HG02870 (cell line): ENCODE measurements around the gene ZNF862.
"Not testable (repeated sequence)": the region's sequence is repeated elsewhere in the genome, so short reads cannot be mapped to it uniquely, and the experiment has no call there.

Experiments
- ATAC-seq: cut with Tn5 transposase; IDR thresholded peaks from one replicate; pipeline ENCODE4 v1.9.1; 2021; ENCODE audit warnings: mild to moderate bottlenecking, moderate library complexity; ENCODE audit not compliant: unreplicated experiment

ZNF862 gene

DNA sequence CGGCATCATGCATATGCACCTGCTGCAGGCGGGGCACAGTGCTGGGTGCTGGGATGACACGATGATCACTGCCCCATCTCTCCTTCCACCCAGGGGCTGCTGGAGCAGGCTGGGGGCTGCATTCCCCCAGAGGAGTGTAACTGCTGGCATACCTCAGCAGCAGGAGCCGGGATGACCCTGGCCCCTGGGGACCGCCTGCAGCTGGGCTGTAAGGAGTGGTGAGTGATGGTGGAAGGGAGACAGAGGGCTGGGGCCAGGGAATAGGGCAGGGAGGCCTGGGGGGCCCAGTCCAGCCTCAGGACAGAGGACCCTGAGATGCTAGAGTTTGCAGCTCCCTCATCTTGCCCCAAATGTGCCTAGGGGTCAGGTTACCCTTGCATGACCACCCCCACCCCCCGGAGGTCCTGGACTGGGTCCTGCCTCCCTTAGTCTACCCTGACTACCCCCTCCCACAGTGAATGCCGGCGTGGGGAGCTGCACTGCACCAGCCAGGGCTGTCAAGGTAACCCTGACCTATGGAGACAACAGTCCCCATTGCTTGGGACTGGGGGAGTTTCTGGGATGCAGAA lies 14.5 kb upstream of the ZNF862 start:
- ATAC-seq, result no peak

DNA sequence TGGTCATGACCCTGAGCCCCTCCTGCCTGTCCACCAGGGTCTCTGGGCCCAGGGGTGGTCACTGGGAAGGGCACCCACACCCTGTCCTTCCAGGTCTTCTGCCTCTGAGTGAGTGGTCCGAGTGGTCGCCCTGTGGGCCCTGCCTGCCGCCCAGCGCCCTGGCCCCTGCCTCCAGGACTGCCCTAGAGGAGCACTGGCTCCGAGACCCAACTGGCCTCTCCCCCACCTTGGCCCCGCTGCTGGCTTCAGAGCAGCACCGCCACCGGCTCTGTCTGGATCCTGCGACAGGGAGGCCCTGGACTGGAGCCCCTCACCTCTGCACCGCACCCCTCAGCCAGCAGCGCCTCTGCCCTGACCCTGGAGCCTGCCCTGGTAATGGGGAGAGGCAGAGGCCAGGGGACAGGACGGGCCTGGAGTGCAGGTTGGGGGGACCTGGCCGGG lies 13.9 kb upstream of the ZNF862 start:
- ATAC-seq, result no peak

DNA sequence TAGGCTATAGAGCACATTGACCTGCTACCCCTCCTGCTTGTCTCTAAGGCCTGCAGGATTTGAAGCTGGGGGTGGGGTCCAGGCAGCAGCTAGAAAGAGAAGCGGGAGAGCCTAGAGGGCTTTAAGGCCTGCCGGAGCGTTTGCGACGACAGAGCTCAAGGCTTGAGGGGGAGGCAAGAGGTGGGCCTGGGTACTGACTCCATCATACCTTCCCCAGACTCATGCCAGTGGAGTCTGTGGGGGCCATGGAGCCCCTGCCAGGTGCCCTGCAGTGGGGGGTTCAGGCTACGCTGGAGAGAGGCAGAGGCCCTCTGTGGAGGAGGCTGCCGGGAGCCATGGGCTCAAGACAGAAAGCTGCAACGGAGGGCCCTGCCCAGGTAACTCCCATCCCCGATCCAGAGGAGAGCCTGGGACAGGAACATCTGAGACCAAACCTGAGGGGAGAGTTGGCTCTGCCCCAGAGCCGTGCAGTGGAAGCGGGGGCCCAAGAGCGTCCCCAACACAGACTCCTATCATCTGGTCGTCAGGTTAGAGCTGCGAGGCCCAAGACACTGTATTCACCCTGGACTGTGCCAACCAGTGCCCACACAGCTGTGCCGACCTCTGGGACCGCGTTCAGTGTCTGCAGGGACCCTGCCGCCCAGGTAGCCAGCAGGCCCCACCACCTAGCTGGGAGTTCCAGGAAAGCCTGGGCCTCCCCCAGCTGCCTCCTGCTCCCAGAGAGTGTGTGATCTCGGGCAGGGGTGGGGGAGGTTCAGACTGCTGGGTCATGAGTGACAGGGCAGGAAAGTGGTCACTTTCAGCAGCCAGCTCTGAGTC lies 13.2 kb upstream of the ZNF862 start:
- no peak for ATAC-seq

DNA sequence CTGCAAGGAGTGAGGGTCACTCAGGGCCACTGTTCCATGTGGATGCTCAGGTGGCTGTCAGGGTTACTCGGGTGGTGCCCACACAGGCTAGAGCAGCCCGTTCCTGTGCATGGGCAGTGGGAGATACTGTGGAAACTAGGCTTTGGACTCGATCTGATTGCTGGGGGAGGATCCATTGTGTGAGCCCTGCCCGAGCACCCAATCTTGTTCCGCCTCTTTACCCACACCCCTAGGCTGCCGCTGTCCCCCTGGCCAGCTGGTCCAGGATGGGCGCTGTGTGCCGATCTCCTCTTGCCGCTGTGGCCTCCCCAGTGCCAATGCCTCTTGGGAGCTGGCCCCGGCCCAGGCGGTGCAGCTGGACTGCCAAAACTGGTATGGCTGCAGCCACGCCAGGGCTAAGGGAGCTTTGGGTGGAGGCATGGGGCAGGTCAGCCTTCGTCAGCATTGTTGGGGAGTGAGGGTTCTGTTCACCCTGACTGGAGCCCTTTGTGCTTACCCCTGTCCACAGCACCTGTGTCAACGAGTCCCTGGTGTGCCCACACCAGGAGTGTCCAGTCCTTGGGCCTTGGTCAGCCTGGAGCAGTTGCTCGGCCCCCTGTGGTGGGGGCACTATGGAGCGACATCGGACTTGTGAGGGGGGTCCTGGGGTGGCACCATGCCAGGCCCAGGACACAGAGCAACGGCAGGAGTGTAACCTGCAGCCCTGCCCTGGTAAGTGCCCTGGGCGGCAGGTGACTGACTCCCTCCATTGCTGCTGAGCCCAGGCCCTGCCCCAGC lies 12.4 kb upstream of the ZNF862 start:
- ATAC-seq, result no peak

DNA sequence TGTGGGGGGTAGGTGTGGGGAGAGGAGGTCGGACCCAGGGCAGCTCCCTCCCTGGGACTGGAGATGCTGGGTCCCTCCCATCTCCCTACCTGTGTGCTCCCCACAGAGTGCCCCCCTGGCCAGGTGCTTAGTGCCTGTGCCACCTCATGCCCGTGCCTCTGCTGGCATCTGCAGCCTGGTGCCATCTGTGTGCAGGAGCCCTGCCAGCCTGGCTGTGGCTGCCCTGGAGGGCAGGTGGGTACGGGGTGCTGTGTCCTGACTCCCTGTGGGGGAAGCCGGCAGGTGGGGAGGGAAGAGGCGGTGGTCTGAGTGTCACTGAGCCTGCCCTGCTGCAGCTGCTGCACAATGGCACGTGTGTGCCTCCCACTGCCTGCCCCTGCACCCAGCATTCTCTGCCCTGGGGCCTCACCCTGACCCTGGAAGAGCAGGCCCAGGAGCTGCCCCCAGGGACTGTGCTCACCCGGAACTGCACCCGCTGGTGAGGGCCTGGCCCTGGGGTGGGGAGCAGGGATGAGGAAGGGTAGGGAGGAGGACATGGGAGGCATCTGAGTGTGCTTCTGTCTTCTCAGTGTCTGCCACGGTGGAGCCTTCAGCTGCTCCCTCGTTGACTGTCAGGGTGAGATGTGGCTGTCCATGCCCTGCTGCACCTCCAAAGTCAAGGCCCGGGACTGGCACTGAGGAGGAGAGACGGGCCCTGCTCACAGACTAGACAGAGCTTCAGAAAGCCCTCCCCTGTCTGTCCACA lies 11.7 kb upstream of the ZNF862 start:
- ATAC-seq, result no peak

DNA sequence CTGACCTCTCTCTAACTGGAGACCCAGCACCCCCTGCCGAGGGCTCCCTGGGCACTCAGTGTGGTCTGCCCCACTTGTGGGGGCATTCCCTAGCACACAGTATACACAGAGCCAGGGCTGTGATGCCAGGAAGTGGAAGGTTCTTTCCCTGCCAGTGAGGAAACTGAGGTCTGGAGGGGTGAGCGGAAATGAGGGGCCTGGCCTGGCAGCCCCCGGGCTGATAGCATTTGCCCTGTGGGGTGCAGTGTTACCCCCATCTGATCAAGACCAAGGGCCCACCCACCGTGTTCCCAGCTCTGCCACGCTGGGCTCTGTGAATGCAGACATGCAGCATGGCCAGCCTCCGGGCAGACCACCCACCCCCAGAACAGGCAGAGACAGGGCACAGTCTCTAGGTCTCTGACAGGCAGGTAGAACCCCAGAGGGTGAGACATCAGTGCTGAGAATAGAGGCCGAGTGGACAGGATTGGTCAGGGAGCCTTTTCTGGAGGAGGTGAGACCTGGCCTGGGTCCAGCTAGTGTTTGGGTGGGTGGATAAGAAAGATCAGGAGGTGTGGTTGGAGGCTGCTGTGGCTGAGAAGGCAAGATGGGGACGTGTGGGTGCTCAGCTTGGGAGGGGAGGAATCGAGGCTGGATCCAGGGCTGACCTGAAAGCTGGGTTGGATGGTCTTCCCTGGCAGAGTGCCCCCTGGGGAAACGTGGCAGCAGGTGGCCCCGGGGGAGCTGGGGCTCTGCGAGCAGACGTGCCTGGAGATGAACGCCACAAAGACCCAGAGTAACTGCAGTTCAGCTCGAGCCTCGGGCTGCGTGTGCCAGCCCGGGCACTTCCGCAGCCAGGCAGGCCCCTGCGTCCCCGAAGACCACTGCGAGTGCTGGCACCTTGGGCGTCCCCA lies 10.8 kb upstream of the ZNF862 start:
- no peak for ATAC-seq

DNA sequence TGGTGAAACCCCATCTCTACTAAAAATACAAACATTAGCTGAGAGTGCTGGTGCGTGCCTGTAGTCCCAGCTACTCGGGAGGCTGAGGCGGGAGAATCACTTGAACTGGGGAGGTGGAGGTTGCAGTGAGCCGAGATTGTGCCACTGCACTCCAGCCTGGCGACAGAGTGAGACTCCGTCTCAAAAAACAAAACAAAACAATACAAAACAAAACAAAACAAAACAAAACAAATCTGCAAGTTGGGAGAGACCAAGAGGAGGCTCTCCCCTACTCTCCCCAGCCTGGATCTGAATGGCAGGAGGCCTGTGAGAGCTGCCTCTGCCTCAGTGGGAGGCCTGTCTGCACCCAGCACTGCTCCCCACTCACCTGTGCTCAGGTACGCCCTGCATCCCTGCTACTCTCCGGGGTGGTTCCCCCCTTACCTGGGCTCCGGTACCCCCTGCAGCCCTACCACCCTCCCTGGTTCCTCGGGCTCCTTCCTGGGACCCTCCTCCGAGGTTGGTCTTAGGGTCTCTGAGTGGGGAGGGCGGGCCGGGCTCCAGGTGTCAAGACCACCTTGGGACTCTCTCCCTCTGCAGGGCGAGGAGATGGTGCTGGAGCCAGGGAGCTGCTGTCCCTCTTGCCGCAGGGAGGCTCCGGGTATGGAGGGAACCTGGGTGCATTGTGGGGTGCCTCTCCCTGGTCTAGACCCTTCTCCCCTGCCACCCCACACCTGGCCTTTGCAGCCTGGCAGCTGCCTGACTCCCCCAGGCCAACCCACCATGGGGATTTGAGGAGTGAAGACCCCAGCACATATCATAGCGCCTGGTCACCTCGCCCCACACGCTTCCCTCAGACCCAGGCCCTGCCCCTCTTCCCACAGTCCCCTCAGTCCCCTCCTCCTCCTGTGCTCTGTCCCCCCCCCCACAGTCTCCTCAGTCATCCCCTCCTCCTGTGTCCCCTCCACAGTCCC lies 9.5 kb upstream of the ZNF862 start:
- ATAC-seq, result no peak

DNA sequence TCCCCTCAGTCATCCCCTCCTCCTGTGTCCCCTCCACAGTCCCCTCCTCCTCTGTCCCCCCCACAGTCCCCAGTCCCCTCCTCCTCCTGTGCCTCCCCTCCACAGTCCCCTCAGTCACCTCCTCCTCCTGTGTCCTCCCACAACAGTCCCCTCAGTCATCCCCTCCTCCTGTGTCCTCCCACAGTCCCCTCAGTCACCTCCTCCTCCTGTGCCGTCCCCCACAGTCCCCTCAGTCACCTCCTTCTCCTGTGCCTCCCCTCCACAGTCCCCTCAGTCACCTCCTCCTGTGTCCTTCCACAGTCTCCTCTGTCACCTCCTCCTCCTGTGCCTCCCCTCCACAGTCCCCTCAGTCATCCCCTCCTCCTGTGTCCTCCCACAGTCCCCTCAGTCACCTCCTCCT lies 7.6 kb upstream of the ZNF862 start:
- ATAC-seq, result not testable (repeated sequence)

DNA sequence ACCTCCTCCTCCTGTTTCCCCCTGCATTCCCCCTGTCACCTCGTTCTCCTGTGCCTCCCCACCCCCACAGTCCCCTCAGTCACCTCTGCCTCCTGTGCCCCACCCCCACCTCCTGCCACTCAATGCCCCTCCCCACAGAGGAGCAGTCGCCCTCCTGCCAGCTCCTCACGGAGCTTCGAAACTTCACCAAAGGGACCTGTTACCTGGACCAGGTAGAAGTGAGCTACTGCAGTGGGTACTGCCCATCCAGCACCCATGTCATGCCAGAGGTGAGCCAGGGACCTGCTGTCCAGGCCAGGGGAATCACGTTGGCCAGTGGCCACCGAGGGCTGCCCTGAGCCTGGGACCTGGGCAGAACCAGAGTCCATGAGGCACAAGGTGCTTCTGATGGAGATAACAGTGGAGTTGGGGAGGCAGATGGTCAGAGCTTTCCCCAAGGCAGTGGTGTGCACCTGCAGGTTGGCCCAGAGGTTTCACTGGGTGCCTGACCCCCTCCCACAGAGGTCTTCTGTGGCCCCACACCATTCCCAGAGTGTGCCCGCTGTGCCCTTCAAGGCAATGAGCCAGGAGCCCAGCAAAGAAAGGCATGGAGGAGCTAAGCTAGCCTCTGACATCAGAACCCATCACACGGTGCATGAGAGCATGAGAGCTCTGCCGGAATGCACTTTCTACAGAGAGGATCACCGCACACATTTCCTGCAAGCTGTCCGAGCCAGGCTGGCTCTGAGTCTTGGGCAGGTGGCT lies 7.0 kb upstream of the ZNF862 start:
- no peak for ATAC-seq

DNA sequence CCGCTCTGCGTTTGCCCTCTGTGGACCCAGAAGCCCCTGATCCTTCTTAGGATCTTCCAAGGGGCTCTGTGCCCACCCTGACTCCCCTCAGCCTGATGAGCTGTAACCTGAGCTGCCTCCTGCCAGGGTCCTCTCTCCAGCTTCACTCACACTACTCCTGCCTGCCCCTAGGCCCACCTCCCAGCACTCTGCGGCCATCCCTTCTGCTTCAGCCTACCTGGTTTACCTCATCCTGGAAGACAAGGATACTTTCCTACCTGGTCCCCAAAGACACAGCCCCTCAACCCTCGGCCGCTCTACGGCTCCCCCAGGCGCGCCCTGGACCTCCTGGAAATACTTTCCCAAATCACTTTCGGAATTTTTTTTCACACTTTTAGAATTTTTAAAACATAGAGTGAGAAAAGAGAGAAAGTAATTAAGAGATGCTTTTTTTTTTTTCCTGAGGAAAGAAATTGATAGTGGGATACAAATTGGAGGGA lies 6.4 kb upstream of the ZNF862 start:
- ATAC-seq, result no peak

DNA sequence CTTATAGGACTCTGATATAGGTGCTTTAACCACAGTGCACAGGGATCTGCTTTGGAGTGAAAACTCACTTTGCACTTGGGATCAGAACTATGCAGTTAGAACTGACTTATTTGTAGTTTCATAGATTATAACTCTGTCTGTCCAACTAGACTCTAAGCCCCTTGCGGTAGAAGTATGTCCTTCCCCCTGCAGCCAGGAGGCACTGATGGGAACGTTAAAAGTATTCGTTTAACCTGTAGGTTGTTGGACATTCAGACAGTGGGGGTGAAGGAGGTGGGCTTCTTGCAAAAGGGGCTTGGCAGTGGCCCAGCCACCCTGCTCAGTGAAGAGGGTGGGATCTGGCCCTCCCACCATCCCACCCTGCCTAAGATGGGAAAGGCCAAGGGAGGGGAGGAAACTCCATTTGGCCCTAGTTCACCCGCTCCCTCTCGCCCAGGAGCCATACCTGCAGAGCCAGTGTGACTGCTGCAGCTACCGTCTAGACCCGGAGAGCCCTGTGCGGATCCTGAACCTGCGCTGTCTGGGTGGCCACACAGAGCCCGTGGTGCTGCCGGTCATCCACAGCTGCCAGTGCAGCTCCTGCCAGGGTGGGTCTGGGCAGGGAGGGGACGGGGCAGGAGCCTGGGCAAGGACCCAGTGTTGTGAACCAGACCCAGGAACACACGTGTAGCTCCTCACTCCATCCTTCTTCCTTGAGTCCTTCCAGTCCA lies 5.7 kb upstream of the ZNF862 start:
- ATAC-seq, result no peak

DNA sequence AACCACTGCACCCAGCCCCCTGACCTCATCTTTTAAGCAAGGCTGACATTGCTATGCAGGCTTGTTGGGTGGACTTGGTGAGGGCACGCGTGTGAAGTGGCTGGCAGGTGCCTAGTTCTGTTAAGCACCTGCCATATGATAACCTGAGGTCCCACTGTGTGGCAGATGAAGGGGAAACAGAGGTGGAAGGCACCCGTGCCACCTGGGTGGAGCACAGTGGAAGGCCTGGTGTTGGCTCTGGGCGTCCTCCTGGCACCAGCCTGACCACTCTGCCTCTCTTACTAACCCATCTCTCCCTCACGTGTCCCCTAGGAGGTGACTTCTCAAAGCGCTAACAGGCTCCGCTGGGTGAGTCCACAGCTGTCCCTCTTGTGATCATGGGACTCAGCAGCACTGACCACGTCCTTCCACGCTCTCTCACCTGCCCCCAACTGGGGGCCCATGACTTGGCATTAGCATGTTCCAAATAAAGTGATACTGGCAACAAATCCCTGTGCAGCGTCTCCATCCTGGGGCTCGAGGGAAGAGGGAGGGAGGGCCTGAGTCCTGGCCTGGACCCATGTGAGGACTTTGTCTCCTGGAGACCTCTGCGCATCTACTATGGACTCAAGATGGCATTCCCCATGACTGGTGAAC lies 4.6 kb upstream of the ZNF862 start:
- no peak for ATAC-seq

DNA sequence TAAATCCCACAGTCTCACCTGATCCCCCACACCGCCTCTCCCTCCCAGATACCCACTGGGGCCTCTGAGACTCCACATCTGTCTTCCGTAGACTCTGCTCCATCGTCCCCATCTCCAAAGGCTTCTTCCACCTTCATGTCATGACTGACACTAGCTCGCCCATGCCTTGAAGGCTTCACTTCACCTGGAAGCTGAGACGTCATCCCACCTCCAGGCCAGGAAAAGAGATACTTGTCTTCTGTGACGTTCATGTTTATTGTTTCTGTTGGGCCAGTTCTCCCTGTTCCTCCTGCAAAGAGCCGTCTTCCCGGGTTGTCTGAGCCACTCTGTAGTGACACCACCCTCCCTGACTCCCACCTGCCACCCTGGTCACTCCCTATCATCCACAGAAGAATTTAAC lies 3.6 kb upstream of the ZNF862 start:
- no peak for ATAC-seq

DNA sequence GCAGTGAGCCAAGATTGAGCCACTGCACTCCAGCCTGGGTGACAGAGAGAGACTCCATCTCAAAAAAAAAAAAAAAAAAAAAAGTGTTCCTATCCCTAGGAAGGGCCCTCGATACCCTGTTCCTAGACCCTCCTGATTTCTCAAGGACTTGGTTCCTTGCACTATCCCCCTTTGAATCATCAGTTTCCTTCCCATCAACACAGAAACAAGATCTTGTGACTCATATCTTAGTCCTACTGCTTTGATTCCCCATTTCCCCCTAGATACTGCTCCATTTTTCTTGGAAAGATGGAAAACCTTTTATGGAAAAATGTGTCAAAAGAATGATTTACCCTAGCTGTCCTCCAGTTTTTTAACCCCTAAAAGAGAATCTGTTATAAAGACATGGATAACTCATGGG lies 1.7 kb upstream of the ZNF862 start:
- ATAC-seq, result no peak

DNA sequence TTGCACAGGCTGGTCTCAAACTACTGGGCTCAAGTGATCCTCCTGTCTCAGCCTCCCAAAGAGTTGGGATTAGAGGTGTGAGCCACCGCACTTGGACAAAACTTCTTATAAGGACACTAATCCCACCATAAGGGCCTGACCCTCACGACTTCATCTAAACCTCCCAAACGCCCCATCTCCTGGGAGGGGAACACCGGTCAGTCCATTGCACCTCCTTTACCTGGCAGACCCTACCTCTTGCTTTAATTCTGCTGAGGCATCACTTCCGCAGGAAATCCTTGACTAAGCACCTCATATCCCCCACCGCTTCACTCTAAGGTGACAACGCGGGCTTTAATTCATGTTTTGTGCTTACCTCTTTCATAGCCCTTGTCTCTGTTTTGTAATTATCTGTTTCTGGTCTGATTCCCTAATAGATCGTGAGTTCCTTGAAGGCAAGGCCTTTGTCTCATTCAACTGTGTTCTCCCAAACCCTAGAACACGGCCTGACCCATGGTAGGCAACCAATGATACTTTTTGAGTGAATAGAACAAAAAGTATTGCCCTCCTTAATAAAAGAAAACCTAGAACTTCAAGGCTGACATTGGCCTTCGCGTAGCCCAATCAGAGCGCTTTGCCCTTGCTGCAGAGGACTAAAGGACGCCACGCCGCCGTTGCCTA lies 481 bp upstream of the ZNF862 start:
- ATAC-seq, result no peak

DNA sequence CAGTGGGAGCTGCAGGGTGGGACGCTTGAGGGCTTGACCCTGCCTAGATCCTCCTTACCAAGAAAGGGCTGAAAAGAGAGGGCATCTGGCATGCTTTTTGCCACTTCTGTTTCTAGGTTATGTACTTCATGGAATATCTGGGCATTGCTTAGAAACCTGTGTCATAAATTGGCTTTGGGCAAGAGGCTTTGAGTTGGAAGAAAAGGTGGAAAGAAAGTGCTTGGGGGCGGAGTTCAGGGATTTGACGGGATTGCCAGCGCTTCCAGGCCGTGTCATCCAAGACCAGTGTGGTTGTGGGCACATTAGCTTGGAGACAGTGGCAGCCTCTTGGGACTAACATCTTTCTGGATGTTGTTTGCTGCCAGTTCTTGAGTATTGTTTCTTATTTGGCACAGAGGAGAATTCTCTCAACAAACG lies 825 bp downstream of the ZNF862 start:
- no peak for ATAC-seq

DNA sequence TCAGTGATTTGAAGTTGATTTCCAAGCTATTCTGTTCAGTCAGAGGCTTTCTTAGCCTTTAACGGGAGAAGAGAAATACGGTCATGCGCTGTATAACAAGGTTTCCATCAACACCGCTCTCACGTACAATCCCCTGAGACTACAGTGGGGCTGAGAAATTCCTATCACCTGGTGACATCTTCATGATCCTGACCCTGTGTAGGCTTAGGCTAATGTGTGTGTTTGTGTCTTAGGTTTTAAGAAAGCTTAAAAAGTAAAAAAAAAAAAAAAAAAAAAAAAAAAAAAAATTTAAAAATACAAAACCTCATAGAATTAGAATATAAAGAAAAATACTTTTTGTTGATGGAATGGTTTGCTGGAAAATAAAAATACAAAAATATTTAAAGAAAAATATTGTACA lies 1.8 kb downstream of the ZNF862 start:
- no peak for ATAC-seq
